Gastrocnemius medialis (tissue), 4 donors: Measurements from ENCODE around the gene ESPN. TPM values are rescaled to one million over a fixed set of nuclear protein-coding genes. Genes with fewer than 3 reads are reported as not detected.

Experiments used
- ATAC-seq, 2 donors: fragments of 150-250 bp; one replicate each; pipeline ENCODE4 v1.9.1; 2016
- DNase-seq, 2 donors: peaks; one replicate each; pipeline ENCODE4 v3.0.0-alpha.2; 2019
- H3K27ac ChIP-seq, 4 donors: fragments of 200-600 bp; sonication (generic); 1 replicate in 1 of 4; 2 replicates in 3 of 4; pipeline ENCODE4 v1.5.1; 2016 to 2018; ENCODE audit warnings: mild to moderate bottlenecking in 2 of 4, moderate library complexity in 1 of 4
- H3K27me3 ChIP-seq, 3 donors: fragments of 200-600 bp; sonication (generic) in 2 of 3; 1 replicate in 1 of 3; 2 replicates in 2 of 3; pipeline versions ENCODE4 v1.5.1 to v1.6.0; 2016 to 2019; ENCODE audit warnings: mild to moderate bottlenecking in 1 of 3, moderate library complexity in 1 of 3
- H3K36me3 ChIP-seq, 2 donors: fragments of 200-600 bp; sonication (generic) in 1 of 2; one replicate each; pipeline ENCODE4 v1.5.1; 2017 to 2018
- H3K4me1 ChIP-seq, 2 donors: fragments of 200-600 bp; sonication (generic) in 1 of 2; one replicate each; pipeline ENCODE4 v1.5.1; 2016 to 2017; ENCODE audit warnings: mild to moderate bottlenecking in 2 of 2
- H3K4me3 ChIP-seq, 4 donors: fragments of 200-600 bp; sonication (generic) in 3 of 4; 1 replicate in 1 of 4; 2 replicates in 3 of 4; pipeline ENCODE4 v1.5.1; 2016 to 2019; ENCODE audit warnings: mild to moderate bottlenecking in 2 of 4
- H3K9me3 ChIP-seq, 3 donors: fragments of 200-600 bp; sonication (generic) in 2 of 3; 1 replicate in 1 of 3; 2 replicates in 2 of 3; pipeline ENCODE4 v1.5.1; 2016 to 2019
- CTCF ChIP-seq, 5 experiments: fragments of 450-650 bp in 3 of 5; fragments of 200-600 bp in 2 of 5; sonication (generic) in 2 of 5; IDR thresholded peaks in 4 of 5; conservative IDR thresholded peaks in 1 of 5; 1 replicate in 4 of 5; 2 replicates in 1 of 5; pipeline ENCODE4 v1.5.1; 2016 to 2019; ENCODE audit warnings: antibody characterized with exemption in 5 of 5, mild to moderate bottlenecking in 3 of 5, moderate library complexity in 3 of 5
- POLR2A ChIP-seq, 2 donors: fragments of 450-650 bp; IDR thresholded peaks; one replicate each; pipeline ENCODE4 v1.6.1; 2017; ENCODE audit warnings: antibody characterized with exemption in 2 of 2, mild to moderate bottlenecking in 2 of 2, moderate library complexity in 2 of 2
- in situ Hi-C, 4 donors: fragments of 200-750 bp; cut with MboI; loops; one replicate each; pipeline versions ENCODE4 v1.15.0 to v1.8.0; 2017; ENCODE audit warnings: low sequenced_read_pairs in 4 of 4
- intact Hi-C: fragments of 100-400 bp; cut with DNase I; formaldehyde crosslinking; loops from one replicate; pipeline ENCODE4 v1.15.1; 2023; ENCODE audit warnings: low total_unique reads
- total RNA-seq, 4 donors: library from RNA; depleted of rRNA; stranded (reverse); fragments of >200 nt; gene quantifications; one replicate each; pipeline versions ENCODE4 v1.1.0 to v1.2.3, GENCODE V29; 2016

ESPN gene
- total RNA-seq, 4 donors from 2014 or later, result 0.41 TPM; not detected in 3

- peaks cover 44 to 53% (median 47%) of the 10 kb centered on the region in 3 donors for H3K27me3 ChIP-seq
- in situ Hi-C loops (no loop called here), intact Hi-C loops (no loop called here)
- no peaks in the 10 kb centered on the region for H3K9me3 ChIP-seq
- no peaks in the 10 kb centered on the region for H3K4me1 ChIP-seq
- no peak overlapping the region for H3K27ac ChIP-seq
- ATAC-seq (no peak), DNase-seq (no peak)
- no peaks in the 10 kb centered on the region for H3K36me3 ChIP-seq
- no peak overlapping the region for H3K4me3 ChIP-seq
- TF ChIP-seq POLR2A (IDR thresholded peaks at IDR 0.05), result no peak
- no peak for TF ChIP-seq CTCF (IDR thresholded peaks at IDR 0.05 in 4 of 5, conservative IDR thresholded peaks at IDR 0.05 in 1 of 5)
Measured at GRCh38 chr1:6459850-6460265, 35.3 kb downstream of the ESPN start.

GRCh38 chr1:6460301-6461050 is 35.9 kb downstream of the ESPN start:
- intact Hi-C loops, result no loop called here
- Histone ChIP-seq H3K9me3 (no peaks in the 10 kb centered on the region), H3K36me3 (no peaks in the 10 kb centered on the region), H3K27me3 (peaks cover 43 to 51% (median 43%) of the 10 kb centered on the region in 3 donors), H3K4me1 (no peaks in the 10 kb centered on the region), H3K27ac (no peak overlapping the region), H3K4me3 (no peak overlapping the region)
- in situ Hi-C loops, result no loop called here
- no peak for DNase-seq
- no peak for ATAC-seq
- TF ChIP-seq POLR2A (IDR thresholded peaks at IDR 0.05) (no peak), CTCF (IDR thresholded peaks at IDR 0.05 in 4 of 5, conservative IDR thresholded peaks at IDR 0.05 in 1 of 5) (no peak)

GRCh38 chr1:6461051-6461530 is 36.5 kb downstream of the ESPN start:
- no peak overlapping the region for H3K4me3 ChIP-seq
- no peak for ATAC-seq
- H3K27me3 ChIP-seq, result peaks cover 38 to 46% (median 39%) of the 10 kb centered on the region in 3 donors
- in situ Hi-C loops (no loop called here), intact Hi-C loops (no loop called here)
- H3K9me3 ChIP-seq, result no peaks in the 10 kb centered on the region
- H3K27ac ChIP-seq, result no peak overlapping the region
- H3K4me1 ChIP-seq, result no peaks in the 10 kb centered on the region
- TF ChIP-seq CTCF (IDR thresholded peaks at IDR 0.05 in 4 of 5, conservative IDR thresholded peaks at IDR 0.05 in 1 of 5) (no peak), POLR2A (IDR thresholded peaks at IDR 0.05) (no peak)
- H3K36me3 ChIP-seq, result no peaks in the 10 kb centered on the region
- no peak for DNase-seq

GRCh38 chr1:6461538-6462411 is 37.2 kb downstream of the ESPN start:
- H3K36me3 ChIP-seq, result no peaks in the 10 kb centered on the region
- no peaks in the 10 kb centered on the region for H3K9me3 ChIP-seq
- no peak for ATAC-seq
- intact Hi-C loops, result no loop called here
- no peak overlapping the region for H3K27ac ChIP-seq
- H3K27me3 ChIP-seq, result peaks cover 31 to 40% (median 32%) of the 10 kb centered on the region in 3 donors
- no peak for TF ChIP-seq CTCF (IDR thresholded peaks at IDR 0.05 in 4 of 5, conservative IDR thresholded peaks at IDR 0.05 in 1 of 5)
- TF ChIP-seq POLR2A (IDR thresholded peaks at IDR 0.05), result no peak
- no peak overlapping the region for H3K4me3 ChIP-seq
- no peaks in the 10 kb centered on the region for H3K4me1 ChIP-seq
- no peak for DNase-seq
- in situ Hi-C loops, result no loop called here
